Measurements from ENCODE around the gene HNRNPL.
"Not testable (repeated sequence)": the region's sequence is repeated elsewhere in the genome, so short reads cannot be mapped to it uniquely, and the experiment has no call there.

The HNRNPL gene

GRCh38 chr19:38892841-38893240 lies 43.1 kb upstream of the HNRNPL start:
- Histone ChIP-seq H3K36me3 (ENCODE audit: control insufficient read depth, insufficient read depth, low read length) (no peaks in the 10 kb centered on the region), H3K27ac (no peak overlapping the region), H3K4me2 (ENCODE audit: low read length) (no peak overlapping the region), H3K9me3 (ENCODE audit: control insufficient read depth, low read length) (no peaks in the 10 kb centered on the region), H3K4me1 (no peaks in the 10 kb centered on the region), H3K4me3 (ENCODE audit: low read depth, low read length) (no peak overlapping the region), H3K79me2 (no peaks in the 10 kb centered on the region), H3K9ac (no peak overlapping the region), H2AFZ (no peak overlapping the region), H3K27me3 (ENCODE audit: control insufficient read depth, insufficient read depth, low read length) (no peaks in the 10 kb centered on the region)
- no peak for TF ChIP-seq CTCF (IDR thresholded peaks at IDR 0.05)

- no peaks in the 10 kb centered on the region for H3K27me3 ChIP-seq (ENCODE audit: control insufficient read depth, insufficient read depth, low read length)
- H3K9ac ChIP-seq: no peak overlapping the region
- no peaks in the 10 kb centered on the region for H3K36me3 ChIP-seq (ENCODE audit: control insufficient read depth, insufficient read depth, low read length)
- no peaks in the 10 kb centered on the region for H3K4me1 ChIP-seq
- no peak overlapping the region for H2AFZ ChIP-seq
- no peak for TF ChIP-seq CTCF (IDR thresholded peaks at IDR 0.05)
- no peak overlapping the region for H3K4me3 ChIP-seq (ENCODE audit: low read depth, low read length)
- no peaks in the 10 kb centered on the region for H3K9me3 ChIP-seq (ENCODE audit: control insufficient read depth, low read length)
- no peak overlapping the region for H3K4me2 ChIP-seq (ENCODE audit: low read length)
- H3K27ac ChIP-seq: no peak overlapping the region
- H3K79me2 ChIP-seq: no peaks in the 10 kb centered on the region
These were observed 42.0 kb upstream of the HNRNPL start for GRCh38 chr19:38891771-38892170.

- Histone ChIP-seq H3K36me3 (ENCODE audit: control insufficient read depth, insufficient read depth, low read length) (no peaks in the 10 kb centered on the region), H3K9ac (no peak overlapping the region), H3K79me2 (no peaks in the 10 kb centered on the region), H3K27me3 (ENCODE audit: control insufficient read depth, insufficient read depth, low read length) (no peaks in the 10 kb centered on the region), H3K27ac (no peak overlapping the region), H3K4me2 (ENCODE audit: low read length) (no peak overlapping the region), H3K9me3 (ENCODE audit: control insufficient read depth, low read length) (no peaks in the 10 kb centered on the region), H3K4me1 (peaks cover 7% of the 10 kb centered on the region), H2AFZ (no peak overlapping the region), H3K4me3 (ENCODE audit: low read depth, low read length) (no peak overlapping the region)
- no peak for TF ChIP-seq CTCF (IDR thresholded peaks at IDR 0.05)
These were observed 40.9 kb upstream of the HNRNPL start for GRCh38 chr19:38890686-38891085.

- H3K27ac ChIP-seq: no peak overlapping the region
- H3K27me3 ChIP-seq (ENCODE audit: control insufficient read depth, insufficient read depth, low read length): no peaks in the 10 kb centered on the region
- no peaks in the 10 kb centered on the region for H3K79me2 ChIP-seq
- no peak overlapping the region for H2AFZ ChIP-seq
- peaks cover 10% of the 10 kb centered on the region for H3K4me1 ChIP-seq
- H3K4me3 ChIP-seq (ENCODE audit: low read depth, low read length): no peak overlapping the region
- no peak overlapping the region for H3K9ac ChIP-seq
- no peak for TF ChIP-seq CTCF (IDR thresholded peaks at IDR 0.05)
- no peak overlapping the region for H3K4me2 ChIP-seq (ENCODE audit: low read length)
- no peaks in the 10 kb centered on the region for H3K9me3 ChIP-seq (ENCODE audit: control insufficient read depth, low read length)
- H3K36me3 ChIP-seq (ENCODE audit: control insufficient read depth, insufficient read depth, low read length): no peaks in the 10 kb centered on the region
These were observed 40.0 kb upstream of the HNRNPL start for GRCh38 chr19:38889803-38890202.

- Histone ChIP-seq H2AFZ (no peak overlapping the region), H3K27me3 (ENCODE audit: control insufficient read depth, insufficient read depth, low read length) (no peaks in the 10 kb centered on the region), H3K4me1 (peaks cover 10% of the 10 kb centered on the region), H3K4me3 (ENCODE audit: low read depth, low read length) (no peak overlapping the region), H3K9me3 (ENCODE audit: control insufficient read depth, low read length) (no peaks in the 10 kb centered on the region), H3K27ac (no peak overlapping the region), H3K9ac (no peak overlapping the region), H3K36me3 (ENCODE audit: control insufficient read depth, insufficient read depth, low read length) (no peaks in the 10 kb centered on the region), H3K79me2 (no peaks in the 10 kb centered on the region), H3K4me2 (ENCODE audit: low read length) (no peak overlapping the region)
- TF ChIP-seq CTCF (IDR thresholded peaks at IDR 0.05): no peak
These were observed 39.1 kb upstream of the HNRNPL start for GRCh38 chr19:38888876-38889275.

- not testable (repeated sequence) for H3K36me3 ChIP-seq (ENCODE audit: control insufficient read depth, insufficient read depth, low read length); H2AFZ ChIP-seq; H3K79me2 ChIP-seq; H3K27ac ChIP-seq; H3K9me3 ChIP-seq (ENCODE audit: control insufficient read depth, low read length); H3K4me2 ChIP-seq (ENCODE audit: low read length); H3K4me3 ChIP-seq (ENCODE audit: low read depth, low read length); H3K9ac ChIP-seq; H3K27me3 ChIP-seq (ENCODE audit: control insufficient read depth, insufficient read depth, low read length)
- H3K4me1 ChIP-seq: peaks cover 10% of the 10 kb centered on the region
These were observed 34.9 kb upstream of the HNRNPL start for GRCh38 chr19:38884691-38885090.
